ENCODE results near the gene ANKK1.

Gene ANKK1

DNA sequence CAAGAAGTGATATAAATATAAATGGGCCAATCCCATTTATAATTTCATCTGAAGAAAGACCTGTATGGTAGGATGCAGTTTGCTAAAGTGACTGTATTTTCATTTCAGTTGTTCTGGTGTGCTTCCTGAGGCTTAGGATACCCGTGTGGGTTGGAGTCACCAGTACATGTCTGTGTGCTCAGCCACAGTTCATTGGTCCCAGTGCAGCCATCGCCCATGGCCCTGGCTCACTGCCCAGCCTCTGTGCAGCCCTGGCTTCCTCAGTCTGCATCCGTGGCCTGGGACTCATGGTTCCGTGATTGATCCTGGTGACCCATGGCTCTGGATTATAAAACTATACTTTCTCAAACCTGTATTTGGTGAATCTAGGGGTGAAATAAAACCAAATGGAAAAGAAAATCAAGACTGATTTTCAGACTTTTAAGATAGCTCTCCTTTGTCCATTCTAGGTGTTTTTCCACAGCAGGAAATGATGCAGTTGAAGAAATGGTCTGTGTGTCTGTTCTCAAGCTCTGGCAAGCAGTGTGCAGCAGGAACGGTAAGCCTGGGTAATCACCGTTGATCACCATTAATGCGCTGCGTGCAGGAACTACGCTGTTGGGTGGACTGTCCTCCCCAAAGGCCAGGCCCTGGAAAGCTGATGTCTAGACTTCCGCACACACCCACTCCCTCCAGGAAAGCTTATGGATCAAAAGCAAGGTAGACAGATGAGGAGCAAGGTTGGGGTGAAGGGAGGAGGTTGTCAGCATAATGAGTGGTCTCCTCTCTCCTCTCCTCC, 46.0 kb upstream of the ANKK1 start:
- Histone ChIP-seq H3K27me3 (ENCODE audit: control insufficient read depth, low read length) (no peaks in the 10 kb centered on the region), H3F3A (ENCODE audit: control insufficient read depth, insufficient read depth) (no peaks in the 10 kb centered on the region), H3K27ac (ENCODE audit: low read depth, low read length) (no peak overlapping the region), H3K36me3 (ENCODE audit: control insufficient read depth, low read length) (no peaks in the 10 kb centered on the region), H3K9me3 (ENCODE audit: control insufficient read depth, insufficient read depth, low read length) (no peaks in the 10 kb centered on the region), H3K4me1 (ENCODE audit: control insufficient read depth, low read length) (no peaks in the 10 kb centered on the region), H3K79me2 (ENCODE audit: control insufficient read depth, low read length) (no peaks in the 10 kb centered on the region), H3K4me3 (ENCODE audit: low read length) (no peak overlapping the region), H3K9me2 (replicated peaks; ENCODE audit: control insufficient read depth, low read length) (no peaks in the 10 kb centered on the region), H3K4me2 (ENCODE audit: low read length) (no peak overlapping the region), H4K20me1 (ENCODE audit: control insufficient read depth, insufficient read depth, low read depth, low read length) (no peaks in the 10 kb centered on the region)
- no peak for TF ChIP-seq EZH2phosphoT487 (IDR thresholded peaks at IDR 0.05; ENCODE audit: borderline replicate concordance, low read length)
- TF ChIP-seq, protein P1, sequence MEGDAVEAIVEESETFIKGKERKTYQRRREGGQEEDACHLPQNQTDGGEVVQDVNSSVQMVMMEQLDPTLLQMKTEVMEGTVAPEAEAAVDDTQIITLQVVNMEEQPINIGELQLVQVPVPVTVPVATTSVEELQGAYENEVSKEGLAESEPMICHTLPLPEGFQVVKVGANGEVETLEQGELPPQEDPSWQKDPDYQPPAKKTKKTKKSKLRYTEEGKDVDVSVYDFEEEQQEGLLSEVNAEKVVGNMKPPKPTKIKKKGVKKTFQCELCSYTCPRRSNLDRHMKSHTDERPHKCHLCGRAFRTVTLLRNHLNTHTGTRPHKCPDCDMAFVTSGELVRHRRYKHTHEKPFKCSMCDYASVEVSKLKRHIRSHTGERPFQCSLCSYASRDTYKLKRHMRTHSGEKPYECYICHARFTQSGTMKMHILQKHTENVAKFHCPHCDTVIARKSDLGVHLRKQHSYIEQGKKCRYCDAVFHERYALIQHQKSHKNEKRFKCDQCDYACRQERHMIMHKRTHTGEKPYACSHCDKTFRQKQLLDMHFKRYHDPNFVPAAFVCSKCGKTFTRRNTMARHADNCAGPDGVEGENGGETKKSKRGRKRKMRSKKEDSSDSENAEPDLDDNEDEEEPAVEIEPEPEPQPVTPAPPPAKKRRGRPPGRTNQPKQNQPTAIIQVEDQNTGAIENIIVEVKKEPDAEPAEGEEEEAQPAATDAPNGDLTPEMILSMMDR (IDR thresholded peaks at IDR 0.05; ENCODE audit: low read depth, low read length, poor library complexity, severe bottlenecking) = no peak

DNA sequence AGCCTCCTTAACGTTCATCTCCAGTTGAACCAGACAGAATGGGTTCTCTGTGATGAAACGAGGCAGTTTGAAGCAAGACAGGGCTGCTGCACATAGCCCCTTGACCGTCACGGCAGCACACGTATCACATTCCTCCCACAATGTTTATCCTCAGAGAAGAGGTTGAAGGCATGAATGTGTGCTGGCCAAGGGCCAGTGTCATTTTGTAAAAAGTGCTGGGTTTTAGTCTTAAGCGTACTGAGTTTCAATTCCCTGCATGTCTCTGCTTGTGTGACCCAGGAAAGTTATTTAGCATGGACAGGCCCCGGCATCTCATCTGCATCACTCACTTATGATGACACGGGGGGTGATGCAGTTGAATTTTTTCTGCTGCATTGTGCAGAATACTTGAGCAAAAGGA, 41.6 kb upstream of the ANKK1 start:
- no peaks in the 10 kb centered on the region for H3K27me3 ChIP-seq (ENCODE audit: control insufficient read depth, low read length)
- H3K9me3 ChIP-seq (ENCODE audit: control insufficient read depth, insufficient read depth, low read length) = no peaks in the 10 kb centered on the region
- no peaks in the 10 kb centered on the region for H3K36me3 ChIP-seq (ENCODE audit: control insufficient read depth, low read length)
- no peaks in the 10 kb centered on the region for H3F3A ChIP-seq (ENCODE audit: control insufficient read depth, insufficient read depth)
- H3K27ac ChIP-seq (ENCODE audit: low read depth, low read length) = no peak overlapping the region
- no peak overlapping the region for H3K4me2 ChIP-seq (ENCODE audit: low read length)
- no peaks in the 10 kb centered on the region for H3K79me2 ChIP-seq (ENCODE audit: control insufficient read depth, low read length)
- TF ChIP-seq EZH2phosphoT487 (IDR thresholded peaks at IDR 0.05; ENCODE audit: borderline replicate concordance, low read length) = no peak
- TF ChIP-seq, protein P1 (IDR thresholded peaks at IDR 0.05; ENCODE audit: low read depth, low read length, poor library complexity, severe bottlenecking) = no peak
- no peak overlapping the region for H3K4me3 ChIP-seq (ENCODE audit: low read length)
- no peaks in the 10 kb centered on the region for H4K20me1 ChIP-seq (ENCODE audit: control insufficient read depth, insufficient read depth, low read depth, low read length)
- no peaks in the 10 kb centered on the region for H3K9me2 ChIP-seq (replicated peaks; ENCODE audit: control insufficient read depth, low read length)
- no peaks in the 10 kb centered on the region for H3K4me1 ChIP-seq (ENCODE audit: control insufficient read depth, low read length)

DNA sequence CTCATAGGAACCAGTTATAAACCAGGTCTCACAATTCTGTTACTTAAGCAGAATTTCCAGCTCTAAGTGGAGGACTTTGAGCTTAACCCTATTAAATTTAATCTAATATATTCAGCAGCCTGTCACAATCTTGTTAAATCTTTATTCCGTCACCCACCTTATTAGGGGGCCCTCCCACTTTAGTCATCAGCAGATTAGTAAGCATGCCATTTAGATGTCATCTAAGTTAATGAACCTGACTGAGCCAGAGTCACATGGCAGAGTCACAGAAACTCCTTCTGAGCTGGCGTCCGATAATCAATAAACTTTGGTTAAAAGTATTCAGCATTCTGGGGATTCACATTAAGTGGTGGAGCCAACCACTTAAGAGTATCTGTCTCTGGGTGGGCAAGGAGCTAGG, 38.1 kb upstream of the ANKK1 start:
- H3K36me3 ChIP-seq (ENCODE audit: control insufficient read depth, low read length) = no peaks in the 10 kb centered on the region
- no peaks in the 10 kb centered on the region for H3K9me3 ChIP-seq (ENCODE audit: control insufficient read depth, insufficient read depth, low read length)
- H3F3A ChIP-seq (ENCODE audit: control insufficient read depth, insufficient read depth) = no peaks in the 10 kb centered on the region
- no peak overlapping the region for H3K27ac ChIP-seq (ENCODE audit: low read depth, low read length)
- H3K27me3 ChIP-seq (ENCODE audit: control insufficient read depth, low read length) = no peaks in the 10 kb centered on the region
- H3K79me2 ChIP-seq (ENCODE audit: control insufficient read depth, low read length) = no peaks in the 10 kb centered on the region
- no peak for TF ChIP-seq EZH2phosphoT487 (IDR thresholded peaks at IDR 0.05; ENCODE audit: borderline replicate concordance, low read length)
- TF ChIP-seq, protein P1 (IDR thresholded peaks at IDR 0.05; ENCODE audit: low read depth, low read length, poor library complexity, severe bottlenecking) = no peak
- no peaks in the 10 kb centered on the region for H3K9me2 ChIP-seq (replicated peaks; ENCODE audit: control insufficient read depth, low read length)
- no peak overlapping the region for H3K4me3 ChIP-seq (ENCODE audit: low read length)
- H4K20me1 ChIP-seq (ENCODE audit: control insufficient read depth, insufficient read depth, low read depth, low read length) = no peaks in the 10 kb centered on the region
- H3K4me2 ChIP-seq (ENCODE audit: low read length) = no peak overlapping the region
- no peaks in the 10 kb centered on the region for H3K4me1 ChIP-seq (ENCODE audit: control insufficient read depth, low read length)
